ENCODE results near the gene CCDC154.

The CCDC154 gene

DNA sequence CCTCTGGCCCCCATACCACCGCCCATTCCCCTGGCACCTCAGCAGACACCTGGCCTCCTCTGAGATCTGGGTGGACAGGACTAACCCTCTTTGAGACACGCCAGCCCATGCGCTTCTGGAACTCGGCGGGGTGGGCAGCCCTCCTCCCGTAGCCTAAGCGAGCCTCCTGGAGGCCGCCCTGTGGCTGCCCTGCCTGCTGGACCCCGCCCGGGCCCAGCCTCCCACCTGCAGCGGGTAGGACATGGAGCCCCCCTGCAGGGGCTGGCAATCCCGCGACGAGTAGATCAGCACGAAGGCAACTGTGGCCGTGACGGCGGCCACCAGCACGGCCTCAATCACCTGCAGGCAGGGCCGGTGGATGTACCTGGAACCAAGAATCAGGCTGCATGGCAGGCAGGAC lies 8.2 kb upstream of the CCDC154 start:
- H3K9me3 ChIP-seq (ENCODE audit: insufficient read depth, low read depth, low read length), result no peaks in the 10 kb centered on the region
- H2AFZ ChIP-seq (ENCODE audit: low read length), result no peak overlapping the region
- no peak overlapping the region for H3K4me2 ChIP-seq (ENCODE audit: low read depth, low read length, poor library complexity, severe bottlenecking)
- no peak overlapping the region for H3K4me3 ChIP-seq (ENCODE audit: low read length, poor library complexity, severe bottlenecking)
- H3K36me3 ChIP-seq (ENCODE audit: insufficient read depth, low read length), result no peaks in the 10 kb centered on the region
- no peaks in the 10 kb centered on the region for H3K79me2 ChIP-seq (ENCODE audit: insufficient read depth, low read length)
- H3K27me3 ChIP-seq (ENCODE audit: insufficient read depth, low read length, poor library complexity, severe bottlenecking), result no peaks in the 10 kb centered on the region
- no peak overlapping the region for H3K9ac ChIP-seq (ENCODE audit: low read depth, low read length, poor library complexity, severe bottlenecking)
- no peaks in the 10 kb centered on the region for H3K4me1 ChIP-seq (ENCODE audit: insufficient read depth, low read length, poor library complexity, severe bottlenecking)
- H4K20me1 ChIP-seq (ENCODE audit: insufficient read depth, low read length, poor library complexity, severe bottlenecking), result no peaks in the 10 kb centered on the region
- H3K9me2 ChIP-seq (replicated peaks; ENCODE audit: low read depth, low read length), result no peaks in the 10 kb centered on the region
- TF ChIP-seq, protein P1, sequence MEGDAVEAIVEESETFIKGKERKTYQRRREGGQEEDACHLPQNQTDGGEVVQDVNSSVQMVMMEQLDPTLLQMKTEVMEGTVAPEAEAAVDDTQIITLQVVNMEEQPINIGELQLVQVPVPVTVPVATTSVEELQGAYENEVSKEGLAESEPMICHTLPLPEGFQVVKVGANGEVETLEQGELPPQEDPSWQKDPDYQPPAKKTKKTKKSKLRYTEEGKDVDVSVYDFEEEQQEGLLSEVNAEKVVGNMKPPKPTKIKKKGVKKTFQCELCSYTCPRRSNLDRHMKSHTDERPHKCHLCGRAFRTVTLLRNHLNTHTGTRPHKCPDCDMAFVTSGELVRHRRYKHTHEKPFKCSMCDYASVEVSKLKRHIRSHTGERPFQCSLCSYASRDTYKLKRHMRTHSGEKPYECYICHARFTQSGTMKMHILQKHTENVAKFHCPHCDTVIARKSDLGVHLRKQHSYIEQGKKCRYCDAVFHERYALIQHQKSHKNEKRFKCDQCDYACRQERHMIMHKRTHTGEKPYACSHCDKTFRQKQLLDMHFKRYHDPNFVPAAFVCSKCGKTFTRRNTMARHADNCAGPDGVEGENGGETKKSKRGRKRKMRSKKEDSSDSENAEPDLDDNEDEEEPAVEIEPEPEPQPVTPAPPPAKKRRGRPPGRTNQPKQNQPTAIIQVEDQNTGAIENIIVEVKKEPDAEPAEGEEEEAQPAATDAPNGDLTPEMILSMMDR (conservative IDR thresholded peaks at IDR 0.05; ENCODE audit: low read length), result no peak
- no peak for TF ChIP-seq EZH2phosphoT487 (IDR thresholded peaks at IDR 0.05; ENCODE audit: borderline replicate concordance)
- no peaks in the 10 kb centered on the region for H3F3A ChIP-seq (ENCODE audit: low read depth)

DNA sequence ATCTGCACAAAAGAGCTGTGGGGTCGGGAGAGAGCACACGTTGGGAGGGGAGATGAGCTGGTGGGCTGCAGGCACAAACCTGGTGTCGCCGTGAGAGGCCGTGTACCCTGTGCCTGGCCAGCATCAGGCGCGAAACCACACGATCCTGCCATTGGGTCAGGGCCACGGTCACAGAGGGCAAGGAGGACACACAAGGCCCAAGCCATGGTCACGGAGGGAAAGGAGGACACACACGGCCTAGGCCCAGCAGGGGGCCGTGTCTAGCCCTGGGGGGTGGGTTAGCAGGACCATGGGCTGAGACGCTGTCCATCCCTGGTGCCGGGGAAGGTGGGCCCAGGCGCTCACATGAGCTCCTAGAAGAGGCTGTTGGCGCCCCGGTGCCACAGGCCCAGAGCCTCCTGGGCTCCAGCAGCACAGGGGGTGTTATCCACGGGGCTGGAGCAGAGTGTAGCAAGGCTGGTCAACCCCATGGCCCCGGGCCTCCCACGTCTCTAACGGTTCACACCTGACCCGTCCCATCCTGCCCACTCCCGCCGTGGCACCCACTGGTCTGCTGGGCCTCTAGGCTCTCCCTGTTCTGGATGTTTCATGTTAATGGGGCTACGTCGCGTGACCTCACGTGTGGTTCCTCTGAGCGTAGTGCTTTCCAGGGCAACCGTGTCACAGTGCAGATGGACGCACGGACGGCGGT lies 7.5 kb upstream of the CCDC154 start:
- Histone ChIP-seq H3K9me3 (ENCODE audit: insufficient read depth, low read depth, low read length) (no peaks in the 10 kb centered on the region), H3K9ac (ENCODE audit: low read depth, low read length, poor library complexity, severe bottlenecking) (no peak overlapping the region), H3K4me2 (ENCODE audit: low read depth, low read length, poor library complexity, severe bottlenecking) (no peak overlapping the region), H3K27me3 (ENCODE audit: insufficient read depth, low read length, poor library complexity, severe bottlenecking) (no peaks in the 10 kb centered on the region), H2AFZ (ENCODE audit: low read length) (no peak overlapping the region), H4K20me1 (ENCODE audit: insufficient read depth, low read length, poor library complexity, severe bottlenecking) (no peaks in the 10 kb centered on the region), H3F3A (ENCODE audit: low read depth) (no peaks in the 10 kb centered on the region), H3K79me2 (ENCODE audit: insufficient read depth, low read length) (no peaks in the 10 kb centered on the region), H3K36me3 (ENCODE audit: insufficient read depth, low read length) (no peaks in the 10 kb centered on the region), H3K9me2 (replicated peaks; ENCODE audit: low read depth, low read length) (no peaks in the 10 kb centered on the region), H3K4me1 (ENCODE audit: insufficient read depth, low read length, poor library complexity, severe bottlenecking) (no peaks in the 10 kb centered on the region), H3K4me3 (ENCODE audit: low read length, poor library complexity, severe bottlenecking) (no peak overlapping the region)
- no peak for TF ChIP-seq EZH2phosphoT487 (IDR thresholded peaks at IDR 0.05; ENCODE audit: borderline replicate concordance)
- TF ChIP-seq, protein P1 (conservative IDR thresholded peaks at IDR 0.05; ENCODE audit: low read length), result no peak

DNA sequence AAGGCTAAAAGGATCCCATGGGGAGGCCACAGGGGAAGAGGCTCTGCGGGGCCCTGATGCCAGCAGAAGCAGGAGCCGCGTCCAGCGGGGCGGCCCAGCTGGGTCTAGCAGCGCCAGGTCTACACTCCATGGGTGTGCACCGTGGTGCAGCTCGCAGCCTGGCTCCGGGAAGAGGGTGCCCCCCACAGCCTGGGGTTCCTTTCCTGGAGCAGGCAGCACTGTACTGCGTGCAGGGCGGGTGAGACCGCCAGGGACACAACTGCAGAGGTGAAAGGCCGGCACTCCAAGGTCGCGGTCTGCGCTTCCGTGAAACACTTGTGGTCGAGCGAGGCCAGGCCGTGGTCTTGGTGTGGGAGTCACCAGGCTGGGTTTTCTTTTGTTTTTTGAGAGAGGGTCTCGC lies 6.5 kb upstream of the CCDC154 start:
- no peaks in the 10 kb centered on the region for H3K36me3 ChIP-seq (ENCODE audit: insufficient read depth, low read length)
- H3K4me3 ChIP-seq (ENCODE audit: low read length, poor library complexity, severe bottlenecking), result no peak overlapping the region
- TF ChIP-seq, protein P1 (conservative IDR thresholded peaks at IDR 0.05; ENCODE audit: low read length), result no peak
- TF ChIP-seq EZH2phosphoT487 (IDR thresholded peaks at IDR 0.05; ENCODE audit: borderline replicate concordance), result no peak
- no peaks in the 10 kb centered on the region for H3K79me2 ChIP-seq (ENCODE audit: insufficient read depth, low read length)
- no peak overlapping the region for H3K4me2 ChIP-seq (ENCODE audit: low read depth, low read length, poor library complexity, severe bottlenecking)
- no peaks in the 10 kb centered on the region for H3K9me2 ChIP-seq (replicated peaks; ENCODE audit: low read depth, low read length)
- H3F3A ChIP-seq (ENCODE audit: low read depth), result no peaks in the 10 kb centered on the region
- no peaks in the 10 kb centered on the region for H4K20me1 ChIP-seq (ENCODE audit: insufficient read depth, low read length, poor library complexity, severe bottlenecking)
- no peak overlapping the region for H3K9ac ChIP-seq (ENCODE audit: low read depth, low read length, poor library complexity, severe bottlenecking)
- no peaks in the 10 kb centered on the region for H3K4me1 ChIP-seq (ENCODE audit: insufficient read depth, low read length, poor library complexity, severe bottlenecking)
- no peaks in the 10 kb centered on the region for H3K9me3 ChIP-seq (ENCODE audit: insufficient read depth, low read depth, low read length)
- H3K27me3 ChIP-seq (ENCODE audit: insufficient read depth, low read length, poor library complexity, severe bottlenecking), result no peaks in the 10 kb centered on the region
- H2AFZ ChIP-seq (ENCODE audit: low read length), result no peak overlapping the region

Measured in Loucy (cell line).